Mucosa of gallbladder (tissue), 1 donor: ENCODE data around the gene TH. TPM values are rescaled to one million over a fixed set of nuclear protein-coding genes. Genes with fewer than 3 reads are reported as not detected.
A peak's percentile ranks its signal among the peaks of the same experiment; 100 is the strongest.

Experiments
- DNase-seq: peaks from one replicate; pipeline ENCODE4 v3.0.0-alpha.2; 2020; ENCODE audit warnings: low spot score
- total RNA-seq: library from RNA; stranded (reverse); gene quantifications from one replicate; pipeline ENCODE4 v1.2.1, GENCODE V29; 2021
- donor health status: DM: no; HTN: no; CAD: no.

The TH gene
- total RNA-seq, 1 donor from 2014 or later = 2.1 TPM

- no peak for DNase-seq
Observed at GRCh38 chr11:2159536-2160413, 11.8 kb downstream of the TH start.

- no peak for DNase-seq
Observed at GRCh38 chr11:2158966-2159365, 12.6 kb downstream of the TH start.

GRCh38 chr11:2158296-2158737 is 13.3 kb downstream of the TH start:
- DNase-seq = no peak

GRCh38 chr11:2157294-2158040 is 14.1 kb downstream of the TH start:
- DNase-seq = no peak

GRCh38 chr11:2156416-2157182 is 15.0 kb downstream of the TH start:
- DNase-seq = peak; percentile 71

- DNase-seq = no peak
Observed at GRCh38 chr11:2155511-2155910, 16.1 kb downstream of the TH start.

GRCh38 chr11:2154889-2155288 is 16.7 kb downstream of the TH start:
- no peak for DNase-seq

- no peak for DNase-seq
Observed at GRCh38 chr11:2154195-2154585, 17.4 kb downstream of the TH start.

- no peak for DNase-seq
Observed at GRCh38 chr11:2153581-2154194, 17.9 kb downstream of the TH start.

GRCh38 chr11:2151500-2152257 is 19.9 kb downstream of the TH start:
- DNase-seq = peak; percentile 83

- no peak for DNase-seq
Observed at GRCh38 chr11:2149864-2150847, 21.5 kb downstream of the TH start.

GRCh38 chr11:2149460-2149859 is 22.2 kb downstream of the TH start:
- DNase-seq = no peak

GRCh38 chr11:2148595-2148994 is 23.0 kb downstream of the TH start:
- no peak for DNase-seq

- no peak for DNase-seq
Observed at GRCh38 chr11:2147391-2147790, 24.2 kb downstream of the TH start.

GRCh38 chr11:2146051-2146450 is 25.6 kb downstream of the TH start:
- DNase-seq = no peak

GRCh38 chr11:2144544-2145248 is 26.9 kb downstream of the TH start:
- no peak for DNase-seq

GRCh38 chr11:2143799-2144543 is 27.6 kb downstream of the TH start:
- DNase-seq = no peak

- DNase-seq = no peak
Observed at GRCh38 chr11:2143477-2143798, 28.2 kb downstream of the TH start.
